Activated CD4-positive, alpha-beta T cell treated with anti-CD3 and anti-CD28 coated beads for 24 hours (primary cell): ENCODE results near the gene BCL6B.
"Not testable (repeated sequence)": the region's sequence is repeated elsewhere in the genome, so short reads cannot be mapped to it uniquely, and the experiment has no call there.

Experiments
- DNase-seq, 2 donors: peaks; one replicate each; pipeline ENCODE4 v3.0.0-alpha.2; 2020; ENCODE audit warnings: low read depth in 2 of 2

BCL6B gene

DNA sequence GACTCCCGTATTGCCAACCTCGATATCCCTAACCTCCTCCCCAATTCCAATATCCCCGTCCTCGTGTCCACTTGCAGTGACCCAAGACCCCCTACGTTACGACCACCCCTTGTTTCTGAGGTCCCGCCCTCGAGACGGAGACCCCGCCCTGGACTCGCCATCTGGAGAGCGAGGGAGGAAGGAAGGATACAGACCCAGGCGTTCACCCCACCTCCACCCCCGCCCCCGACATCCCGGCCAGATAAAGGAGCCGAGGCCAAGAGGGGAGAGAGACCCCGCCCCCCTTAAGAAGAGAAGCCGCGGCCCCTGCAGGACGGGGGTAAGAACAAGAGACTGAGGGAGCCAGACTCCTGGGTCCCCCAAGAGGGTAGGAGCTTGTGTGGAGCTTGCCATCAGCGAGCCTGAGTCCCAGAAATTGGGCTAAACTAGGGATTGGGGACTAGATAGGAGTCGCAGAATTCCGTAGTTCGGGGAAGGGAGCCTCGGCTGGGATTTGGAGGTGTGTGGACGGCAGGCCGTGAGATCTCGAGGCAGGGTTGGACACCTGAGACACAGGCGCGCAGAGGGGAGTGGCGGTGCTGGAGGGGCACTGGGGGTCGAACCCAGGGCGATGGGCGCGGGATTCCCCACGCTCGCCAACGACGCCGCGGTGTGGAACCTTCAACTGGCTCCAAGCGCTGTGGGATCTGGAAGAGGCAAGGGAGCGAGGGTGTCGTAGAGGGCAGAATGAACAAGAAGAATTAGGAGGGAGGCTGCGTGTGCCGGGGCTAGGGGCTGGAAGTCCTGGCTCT, at the start of gene BCL6B:
TSS of gene BCL6B (plus strand) at position 270 of the 791 bp plus-strand sequence. CDS start 622 bp downstream, outside the sequence.
- DNase-seq: no peak

- DNase-seq: not testable (repeated sequence)
Observed at GRCh38 chr17:6979440-6979839, 43.4 kb upstream of the BCL6B start.

GRCh38 chr17:6981426-6981825, 41.4 kb upstream of the BCL6B start:
- no peak for DNase-seq

DNA sequence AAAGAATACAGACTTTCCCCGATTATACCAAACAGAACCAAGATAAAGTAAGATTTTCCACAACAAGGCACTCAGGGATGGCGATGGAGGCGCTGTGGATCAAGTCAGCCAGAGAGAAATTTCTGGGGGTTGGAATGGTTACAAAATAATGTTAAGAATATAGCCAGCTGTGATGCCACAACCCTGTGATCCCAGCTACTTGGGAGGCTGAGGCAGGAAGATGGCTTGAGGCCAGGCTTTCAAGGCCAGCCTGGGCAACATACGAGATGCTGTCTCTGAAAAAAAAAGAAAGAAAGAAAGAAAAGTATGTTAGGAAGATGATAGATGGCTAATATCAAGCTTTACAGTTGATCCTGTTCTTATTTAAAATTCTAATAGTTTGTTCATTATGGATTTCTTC, 37.6 kb upstream of the BCL6B start:
- DNase-seq: no peak

- no peak for DNase-seq
Observed at GRCh38 chr17:6986676-6987075, 36.2 kb upstream of the BCL6B start.

DNA sequence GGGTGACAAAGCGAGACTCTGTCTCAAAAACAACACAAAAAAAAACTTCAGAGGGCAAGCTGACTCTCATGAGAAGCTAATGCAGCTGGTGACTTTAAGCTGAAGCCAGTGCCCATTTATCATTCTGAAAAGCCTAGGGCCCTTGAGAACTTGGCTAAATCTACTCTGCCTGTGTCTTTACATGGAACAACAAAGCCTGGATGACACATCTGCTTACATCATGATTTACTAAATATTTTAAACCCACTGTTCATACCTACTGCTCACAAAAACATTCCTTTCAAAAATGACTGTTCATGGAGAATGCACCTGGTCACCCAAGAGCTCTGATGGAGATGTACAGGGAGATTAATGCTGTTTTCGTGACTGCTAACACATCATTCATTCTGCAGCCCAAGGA, 33.1 kb upstream of the BCL6B start:
- no peak for DNase-seq

GRCh38 chr17:6993613-6994056, 29.2 kb upstream of the BCL6B start:
- DNase-seq: not testable (repeated sequence)

DNA sequence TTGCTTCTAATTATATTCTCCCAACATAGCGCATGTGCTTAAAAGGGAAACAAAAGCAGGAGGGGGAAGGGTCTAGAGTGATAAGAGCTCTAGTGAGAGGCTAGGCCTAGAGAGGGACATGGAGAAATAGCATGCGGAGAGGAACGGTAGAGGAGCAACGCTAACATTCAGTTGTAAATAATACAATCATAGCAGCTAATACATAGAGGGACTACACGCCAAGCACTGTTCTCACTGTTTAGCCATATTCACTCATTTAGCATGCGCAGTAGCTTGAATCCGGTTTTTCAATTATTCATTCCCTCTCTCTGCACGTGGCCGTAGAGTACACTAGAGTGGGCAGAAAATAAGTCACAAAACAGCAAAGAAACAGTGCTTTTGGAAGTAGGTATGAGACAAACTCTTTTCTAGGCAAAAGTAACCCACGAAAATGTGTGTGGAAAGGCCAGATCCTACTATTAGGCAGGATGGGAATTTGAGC, 28.7 kb upstream of the BCL6B start:
- DNase-seq: no peak

GRCh38 chr17:6994666-6995256, 28.1 kb upstream of the BCL6B start:
- DNase-seq: no peak

GRCh38 chr17:6995500-6996255, 27.2 kb upstream of the BCL6B start, which contains the start of gene ALOX12:
TSS of gene ALOX12 (plus strand) at chr17:6996049. CDS start at chr17:6996118, 69 bp downstream.
- DNase-seq: no peak

- no peak for DNase-seq
Observed at GRCh38 chr17:6996256-6997011, 26.4 kb upstream of the BCL6B start.

GRCh38 chr17:6997171-6997570, 25.7 kb upstream of the BCL6B start:
- DNase-seq: no peak

DNA sequence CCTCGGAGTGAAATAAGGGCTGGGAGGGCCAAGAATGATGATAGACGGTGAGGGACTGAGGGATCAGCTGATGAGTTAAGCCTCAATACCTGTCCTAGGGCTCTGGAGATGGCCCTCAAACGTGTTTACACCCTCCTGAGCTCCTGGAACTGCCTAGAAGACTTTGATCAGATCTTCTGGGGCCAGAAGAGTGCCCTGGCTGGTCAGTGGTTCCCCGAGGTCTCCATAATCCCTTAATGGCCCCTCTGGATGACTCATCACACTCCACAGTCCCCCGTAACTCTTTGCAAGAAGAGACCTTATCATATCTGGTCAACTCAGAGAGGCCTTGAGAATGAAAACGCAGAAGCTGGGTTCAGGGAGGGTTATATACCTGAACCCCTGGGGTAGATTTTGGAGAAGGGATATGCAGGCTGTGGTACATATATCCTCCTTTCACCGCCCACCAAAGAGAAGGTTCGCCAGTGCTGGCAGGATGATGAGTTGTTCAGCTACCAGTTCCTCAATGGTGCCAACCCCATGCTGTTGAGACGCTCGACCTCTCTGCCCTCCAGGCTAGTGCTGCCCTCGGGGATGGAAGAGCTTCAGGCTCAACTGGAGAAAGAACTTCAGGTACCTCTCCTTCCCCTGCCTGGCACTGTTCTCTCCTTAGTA, 23.9 kb upstream of the BCL6B start:
- DNase-seq: no peak

DNA sequence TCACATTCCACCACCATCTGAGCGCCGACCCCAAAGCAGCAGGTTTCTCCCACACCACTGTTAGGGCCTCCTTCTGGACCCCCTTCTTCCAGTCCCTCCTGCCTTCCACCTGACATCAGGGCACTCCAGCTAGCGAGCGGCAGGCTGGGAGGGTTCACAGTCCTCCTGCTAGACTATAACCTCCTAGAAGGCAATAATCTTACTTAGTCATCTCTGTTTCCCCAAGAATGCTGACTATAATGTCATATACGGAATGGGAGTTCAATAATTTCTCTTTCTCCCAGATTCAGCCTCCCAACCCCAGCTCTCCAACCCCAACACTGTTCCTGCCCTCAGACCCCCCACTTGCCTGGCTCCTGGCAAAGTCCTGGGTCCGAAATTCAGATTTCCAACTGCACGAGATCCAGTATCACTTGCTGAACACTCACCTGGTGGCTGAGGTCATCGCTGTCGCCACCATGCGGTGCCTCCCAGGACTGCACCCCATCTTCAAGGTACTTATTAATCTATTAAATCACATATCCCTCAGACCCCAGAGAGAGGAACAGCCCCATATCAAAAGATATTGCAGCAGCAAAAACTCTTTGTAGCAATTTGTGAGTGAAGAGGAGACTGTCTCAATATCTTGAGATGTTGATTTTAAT, 21.4 kb upstream of the BCL6B start:
- DNase-seq: no peak

- no peak for DNase-seq
Observed at GRCh38 chr17:7002288-7003047, 20.4 kb upstream of the BCL6B start.

DNA sequence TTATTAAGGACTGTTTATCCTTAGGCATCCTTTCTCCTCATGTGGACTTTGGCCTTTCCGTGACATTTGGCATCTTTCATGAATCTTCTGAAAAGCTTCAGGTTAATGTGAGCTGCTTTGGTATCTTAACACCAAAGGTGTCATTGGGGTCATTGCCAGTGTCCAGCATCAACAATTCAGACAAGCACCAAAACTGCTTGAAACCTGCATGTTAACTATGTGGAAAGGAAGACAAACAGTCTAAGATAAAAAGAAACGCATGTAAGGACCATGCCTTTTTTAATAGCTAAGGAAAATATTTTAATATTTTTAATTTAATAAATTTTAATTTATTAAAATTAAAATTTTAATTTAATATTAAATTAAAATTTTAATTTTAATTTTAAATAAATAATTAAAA, 19.1 kb upstream of the BCL6B start:
- no peak for DNase-seq

DNA sequence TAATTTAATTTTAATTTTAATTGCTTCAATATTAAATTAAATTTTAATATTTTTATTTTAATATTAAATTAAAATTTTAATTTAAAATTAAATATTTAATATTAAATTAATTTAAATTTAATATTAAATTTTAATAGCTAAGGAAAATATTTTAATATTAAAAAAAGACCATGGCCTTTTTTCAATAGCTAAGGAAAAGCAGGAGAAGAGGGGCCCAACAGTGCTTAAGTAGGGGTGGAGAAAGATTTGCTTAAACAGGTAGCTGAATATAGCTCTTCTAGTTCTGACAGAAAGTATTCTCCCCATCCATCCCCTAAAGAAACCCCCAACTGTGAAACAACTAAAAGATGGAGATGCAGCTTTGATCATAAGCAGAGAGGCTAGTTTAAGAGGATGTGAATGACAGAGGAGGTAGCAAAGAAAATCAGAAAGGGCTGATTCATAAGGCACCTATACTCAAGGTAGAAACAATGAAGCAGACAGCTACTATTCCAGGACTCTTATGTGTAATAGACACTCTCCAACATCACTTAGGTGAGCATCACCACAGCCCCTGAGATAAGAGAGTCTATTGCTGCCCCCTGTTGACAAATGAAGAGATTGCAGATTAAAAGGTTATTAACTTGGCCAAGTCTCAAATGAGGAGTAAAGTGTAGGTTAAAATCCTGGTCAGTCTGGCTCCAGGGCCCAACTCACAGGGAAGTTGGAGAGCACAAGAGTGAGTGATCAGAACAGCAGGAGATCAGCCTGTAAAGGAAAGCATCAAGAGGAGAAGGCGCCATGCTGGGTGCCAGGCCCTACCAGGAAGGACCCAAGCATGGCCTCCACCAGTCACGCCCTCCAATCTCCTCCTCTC, 18.2 kb upstream of the BCL6B start:
- no peak for DNase-seq

GRCh38 chr17:7005716-7006115, 17.1 kb upstream of the BCL6B start:
- no peak for DNase-seq

GRCh38 chr17:7007143-7007542, 15.7 kb upstream of the BCL6B start:
- no peak for DNase-seq
